NCI-H748 (cell line): ENCODE results near the gene NARF.

Source experiments
- DNase-seq: peaks from one replicate; lab custom pipeline; 2025; ENCODE audit not compliant: unreplicated experiment; lab: John Stamatoyannopoulos, UW

Gene NARF

GRCh38 chr17:82433560-82434215 lies 24.9 kb upstream of the NARF start:
- DNase-seq, result no peak

- no peak for DNase-seq
Observed at GRCh38 chr17:82434216-82434565, 24.4 kb upstream of the NARF start.

GRCh38 chr17:82435103-82435502 lies 23.4 kb upstream of the NARF start:
- DNase-seq, result no peak

GRCh38 chr17:82435601-82436583 lies 22.6 kb upstream of the NARF start:
- DNase-seq, result no peak

GRCh38 chr17:82436601-82437324 lies 21.8 kb upstream of the NARF start:
- DNase-seq, result no peak

- DNase-seq, result no peak
Observed at GRCh38 chr17:82437325-82437668, 21.2 kb upstream of the NARF start.

- no peak for DNase-seq
Observed at GRCh38 chr17:82438401-82439193, 19.9 kb upstream of the NARF start.

- DNase-seq, result no peak
Observed at GRCh38 chr17:82439194-82439828, 19.2 kb upstream of the NARF start.

GRCh38 chr17:82439829-82440365 lies 18.6 kb upstream of the NARF start:
- no peak for DNase-seq

GRCh38 chr17:82440469-82440981 lies 18.0 kb upstream of the NARF start:
- DNase-seq, result no peak

- peak; percentile 54 for DNase-seq
Observed at GRCh38 chr17:82440991-82441627, 17.4 kb upstream of the NARF start.

- DNase-seq, result no peak
Observed at GRCh38 chr17:82441691-82442487, 16.7 kb upstream of the NARF start.

- DNase-seq, result no peak
Observed at GRCh38 chr17:82442643-82443464, 15.7 kb upstream of the NARF start.

GRCh38 chr17:82443465-82444283 lies 14.9 kb upstream of the NARF start:
- DNase-seq, result no peak

- no peak for DNase-seq
Observed at GRCh38 chr17:82444284-82444893, 14.2 kb upstream of the NARF start.

GRCh38 chr17:82444941-82445521 lies 13.5 kb upstream of the NARF start:
- no peak for DNase-seq
